SK-N-SH (cell line): ENCODE data around the gene DNAJC18. TPM values are rescaled to one million over a fixed set of nuclear protein-coding genes. Genes with fewer than 3 reads are reported as not detected.
A peak's percentile ranks its signal among the peaks of the same experiment; 100 is the strongest.

Experiments
- CTCF ChIA-PET: fragments of 300-600, 350-600 bp; formaldehyde crosslinking; extraction: SDS; loops from one replicate; lab custom pipeline; 2021; lab: Yijun Ruan, JAX
- POLR2A ChIA-PET: fragments of 350-600 bp; sonication (Branson Sonifier 250); formaldehyde crosslinking; extraction: SDS; loops from one replicate; lab custom pipeline; 2020; ENCODE audit warnings: antibody characterized with exemption, inconsistent platforms; lab: Yijun Ruan, JAX
- DNase-seq: peaks from one replicate; pipeline ENCODE4 v3.0.0; 2012
- H2AFZ ChIP-seq: fragments of 200-600 bp; sonication (generic); 2 replicates; pipeline ENCODE4 v1.8.1; 2016; ENCODE audit warnings: antibody characterized with exemption, mild to moderate bottlenecking, low read depth
- H3F3A ChIP-seq: fragments of 200-600 bp; sonication (generic); replicated peaks from 2 replicates; pipeline ENCODE3; 2016; ENCODE audit warnings: antibody characterized with exemption, mild to moderate bottlenecking; ENCODE audit not compliant: insufficient read depth
- H3K27ac ChIP-seq, 2 experiments: fragments of 200-500 bp in 1 of 2; fragments of 200-600 bp in 1 of 2; sonication (Bioruptor generic) in 1 of 2; sonication (generic), shearing (Covaris generic) in 1 of 2; 2 replicates each; pipeline versions ENCODE4 v1.5.1 to v1.6.1; 2014 to 2016; ENCODE audit warnings: low read depth in 2 of 2, inconsistent platforms in 1 of 2, low read length in 1 of 2, mild to moderate bottlenecking in 1 of 2, mixed read lengths in 1 of 2
- H3K27me3 ChIP-seq: fragments of 200-600 bp; sonication (generic), shearing (Covaris generic); 2 replicates; pipeline ENCODE4 v1.6.1; 2016; ENCODE audit warnings: mixed run types; ENCODE audit not compliant: insufficient read depth
- H3K36me3 ChIP-seq, 2 experiments: fragments of 200-500 bp in 1 of 2; fragments of 200-600 bp in 1 of 2; sonication (Bioruptor generic) in 1 of 2; sonication (generic) in 1 of 2; replicated peaks in 1 of 2; 2 replicates each; pipeline versions ENCODE3 to v1.5.1; 2014 to 2016; ENCODE audit warnings: low read length in 1 of 2, mild to moderate bottlenecking in 1 of 2; ENCODE audit not compliant: insufficient read depth in 2 of 2, control insufficient read depth in 1 of 2
- H3K4me1 ChIP-seq, 2 experiments: fragments of 200-500 bp in 1 of 2; fragments of 200-600 bp in 1 of 2; sonication (Bioruptor generic) in 1 of 2; sonication (generic), shearing (Covaris generic) in 1 of 2; 2 replicates each; pipeline versions ENCODE4 v1.5.1 to v1.6.1; 2014 to 2016; ENCODE audit warnings: low read depth in 1 of 2, low read length in 1 of 2, mixed run types in 1 of 2; ENCODE audit not compliant: insufficient read depth in 2 of 2, control insufficient read depth in 1 of 2
- H3K4me2 ChIP-seq: fragments of 200-600 bp; sonication (generic), shearing (Covaris generic); 2 replicates; pipeline ENCODE4 v1.6.1; 2017; ENCODE audit warnings: mixed run types
- H3K4me3 ChIP-seq, 2 experiments: fragments of 200-500 bp in 1 of 2; fragments of 200-600 bp in 1 of 2; sonication (Bioruptor generic) in 1 of 2; sonication (generic), shearing (Covaris generic) in 1 of 2; 2 replicates each; pipeline versions ENCODE4 v1.5.1 to v1.8.1; 2014 to 2016; ENCODE audit warnings: low read depth in 2 of 2, inconsistent platforms in 1 of 2, low read length in 1 of 2, mild to moderate bottlenecking in 1 of 2, mixed read lengths in 1 of 2, moderate library complexity in 1 of 2
- H3K79me2 ChIP-seq: fragments of 200-600 bp; sonication (generic); 2 replicates; pipeline ENCODE4 v1.8.1; 2017; ENCODE audit warnings: mild to moderate bottlenecking; ENCODE audit not compliant: insufficient read depth
- H3K9ac ChIP-seq: fragments of 200-600 bp; sonication (generic); 2 replicates; pipeline ENCODE4 v1.6.1; 2017; ENCODE audit warnings: mixed run types
- H3K9me2 ChIP-seq: fragments of 200-600 bp; sonication (generic); 2 replicates; pipeline ENCODE4 v1.6.1; 2017; ENCODE audit warnings: mixed run types
- H3K9me3 ChIP-seq: fragments of 200-600 bp; sonication (generic); 2 replicates; pipeline ENCODE4 v1.6.1; 2017; ENCODE audit warnings: mixed run types, mild to moderate bottlenecking, moderate library complexity
- H4K20me1 ChIP-seq: fragments of 200-600 bp; sonication (generic); 2 replicates; pipeline ENCODE4 v1.6.1; 2017; ENCODE audit warnings: mild to moderate bottlenecking, mixed run types; ENCODE audit not compliant: insufficient read depth
- CHD2 ChIP-seq: fragments of 150-350 bp; IDR thresholded peaks from 2 replicates; pipeline ENCODE4 v1.6.1; 2018; ENCODE audit warnings: low read length; ENCODE audit not compliant: partially characterized antibody
- EP300 ChIP-seq, 2 experiments: IDR thresholded peaks; 2 replicates each; pipeline versions ENCODE4 v1.4.0 to v1.6.1; 2012; ENCODE audit warnings: borderline replicate concordance in 1 of 2, low read depth in 1 of 2, low read length in 1 of 2
- EZH2phosphoT487 ChIP-seq: fragments of 200-600 bp; sonication (generic); IDR thresholded peaks from 2 replicates; pipeline ENCODE4 v1.6.1; 2017; ENCODE audit warnings: low read depth, mixed run types, mild to moderate bottlenecking, antibody characterized with exemption, moderate library complexity, borderline replicate concordance
- FOSL2 ChIP-seq: IDR thresholded peaks from 2 replicates; pipeline ENCODE4 v1.4.0; 2012; ENCODE audit warnings: low read depth, mild to moderate bottlenecking, moderate library complexity, borderline replicate concordance
- FOXJ3 ChIP-seq: sonication (generic); formaldehyde crosslinking; IDR thresholded peaks from 2 replicates; pipeline ENCODE4 v1.5.1; 2020; ENCODE audit warnings: mild to moderate bottlenecking, missing genetic modification reagents
- GABPA ChIP-seq: IDR thresholded peaks from 2 replicates; pipeline ENCODE4 v1.4.0; 2012; ENCODE audit warnings: low read depth, mild to moderate bottlenecking
- MEF2A ChIP-seq: IDR thresholded peaks from 2 replicates; pipeline ENCODE4 v1.4.0; 2012; ENCODE audit warnings: low read depth, borderline replicate concordance
- MXI1 ChIP-seq: IDR thresholded peaks from 2 replicates; pipeline ENCODE4 v1.6.1; 2012; ENCODE audit warnings: mild to moderate bottlenecking, low read depth, low read length, improper control_type of control experiment
- NFIC ChIP-seq: IDR thresholded peaks from 2 replicates; pipeline ENCODE4 v1.4.0; 2012; ENCODE audit warnings: borderline replicate concordance
- POLR2AphosphoS5 ChIP-seq: IDR thresholded peaks from 2 replicates; pipeline ENCODE4 v1.6.1; 2012; ENCODE audit warnings: low read depth, low read length
- RAD21 ChIP-seq: IDR thresholded peaks from 2 replicates; pipeline ENCODE4 v1.6.1; 2012; ENCODE audit warnings: mild to moderate bottlenecking, low read length
- RCOR1 ChIP-seq: fragments of 150-350 bp; IDR thresholded peaks from 2 replicates; pipeline ENCODE4 v1.6.1; 2017; ENCODE audit warnings: antibody characterized with exemption, low read length
- RFX5 ChIP-seq: IDR thresholded peaks from 2 replicates; pipeline ENCODE4 v1.6.1; 2012; ENCODE audit warnings: mild to moderate bottlenecking, improper control_type of control experiment, low read length
- SIN3A ChIP-seq: IDR thresholded peaks from 2 replicates; pipeline ENCODE4 v1.6.1; 2012; ENCODE audit warnings: low read depth, mild to moderate bottlenecking, low read length, moderate library complexity, borderline replicate concordance
- SMC3 ChIP-seq: IDR thresholded peaks from 2 replicates; pipeline ENCODE4 v1.6.1; 2012; ENCODE audit warnings: low read depth, low read length, improper control_type of control experiment
- TCF12 ChIP-seq: IDR thresholded peaks from 2 replicates; pipeline ENCODE4 v1.4.0; 2012
- WGBS: methylation state at CpG from one replicate; pipeline ENCODE4 v1.1.6; 2017; ENCODE audit warnings: low lambda C conversion rate; 5-methylcytosine and 5-hydroxymethylcytosine counted together
- polyA plus RNA-seq, 3 experiments: library from polyadenylated mRNA; depleted of rRNA; stranded (reverse); fragments of >200 nt; gene quantifications; 2 replicates each; pipeline ENCODE4 v1.2.3, GENCODE V29; 2012
- TF ChIP-seq, protein P1 (sequence below): fragments of 150-350 bp; IDR thresholded peaks from 2 replicates; pipeline ENCODE4 v1.6.1; 2017; ENCODE audit warnings: antibody characterized with exemption, low read length, low read depth, borderline replicate concordance
- TF ChIP-seq, protein P2 (sequence below): IDR thresholded peaks from 2 replicates; pipeline ENCODE4 v1.4.0; 2012; ENCODE audit warnings: low read depth, borderline replicate concordance
- TF ChIP-seq, protein P3 (sequence below): IDR thresholded peaks from 2 replicates; pipeline ENCODE4 v1.6.1; 2012; ENCODE audit warnings: mild to moderate bottlenecking, low read depth, low read length, moderate library complexity
- TF ChIP-seq, protein P4 (sequence below): IDR thresholded peaks from 2 replicates; pipeline ENCODE4 v1.4.0; 2012; ENCODE audit warnings: low read depth

The DNAJC18 gene
- polyA plus RNA-seq, 1 of the 3 experiments (the other 2 are of a cell fraction) = 7.4 TPM

DNA sequence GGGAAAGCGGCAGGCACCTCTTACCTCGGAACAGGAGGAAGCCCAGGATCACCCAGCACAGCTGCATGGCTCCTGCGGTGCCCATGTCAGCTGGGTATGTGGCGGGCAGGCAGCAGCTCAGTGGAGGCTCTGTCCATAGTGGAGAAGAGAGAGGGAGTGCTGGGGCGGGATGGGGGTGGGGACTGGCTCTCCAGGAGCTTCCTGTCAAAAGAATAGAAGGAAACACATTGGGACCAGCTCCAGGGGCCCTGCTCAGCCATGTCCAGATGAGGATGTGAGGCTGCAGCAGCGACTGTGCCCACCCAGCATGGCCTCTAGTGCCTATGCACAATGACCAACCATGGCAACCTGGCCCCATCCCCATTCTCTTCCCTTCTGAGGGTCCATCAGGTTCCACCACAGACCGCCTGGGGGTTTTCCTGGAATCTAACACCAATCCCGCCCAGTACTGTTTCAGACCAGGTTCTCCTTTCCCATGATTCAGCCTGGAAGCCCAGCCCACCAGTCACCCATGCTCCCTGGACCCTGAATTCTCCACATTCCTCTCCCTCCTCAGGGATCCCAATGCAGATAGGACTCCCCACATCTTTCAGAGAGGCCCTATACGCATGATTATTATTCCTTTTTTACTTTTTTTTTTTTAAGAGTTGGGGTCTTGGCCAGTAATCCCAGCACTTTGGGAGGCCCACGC is 23.4 kb upstream of the DNAJC18 start, which contains the start of gene ECSCR (continued):
- TF ChIP-seq, protein P1, sequence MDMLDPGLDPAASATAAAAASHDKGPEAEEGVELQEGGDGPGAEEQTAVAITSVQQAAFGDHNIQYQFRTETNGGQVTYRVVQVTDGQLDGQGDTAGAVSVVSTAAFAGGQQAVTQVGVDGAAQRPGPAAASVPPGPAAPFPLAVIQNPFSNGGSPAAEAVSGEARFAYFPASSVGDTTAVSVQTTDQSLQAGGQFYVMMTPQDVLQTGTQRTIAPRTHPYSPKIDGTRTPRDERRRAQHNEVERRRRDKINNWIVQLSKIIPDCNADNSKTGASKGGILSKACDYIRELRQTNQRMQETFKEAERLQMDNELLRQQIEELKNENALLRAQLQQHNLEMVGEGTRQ = no peak
- TF ChIP-seq EP300 (IDR thresholded peaks at IDR 0.05; ENCODE audit: borderline replicate concordance in 1 of 2, low read depth in 1 of 2, low read length in 1 of 2) = no peak
- TF ChIP-seq SMC3 = no peak
- no peak for TF ChIP-seq GABPA
- TF ChIP-seq MXI1 = no peak
- TF ChIP-seq CHD2 = no peak
- no peak for TF ChIP-seq TCF12
- no peak for TF ChIP-seq RFX5

DNA sequence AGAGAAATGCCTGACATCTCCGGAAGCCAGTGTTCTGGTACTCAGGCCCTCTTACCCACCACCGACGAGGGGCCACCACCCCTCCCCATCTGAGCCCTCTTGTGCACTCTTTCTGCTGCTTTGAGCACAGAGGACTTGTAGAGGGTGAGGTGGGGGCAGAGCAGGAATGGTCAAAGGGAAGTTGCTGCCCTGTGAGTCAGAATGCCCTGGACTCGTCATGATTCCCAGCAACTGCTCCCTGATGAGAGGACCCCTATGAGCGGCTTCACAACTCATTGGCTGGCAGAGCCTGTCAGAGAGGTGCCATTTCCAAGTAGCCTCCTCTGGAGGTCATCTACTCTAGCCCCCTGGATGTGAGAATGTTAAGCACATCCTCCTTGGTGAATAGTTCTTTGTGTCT is 22.4 kb upstream of the DNAJC18 start:
- H3K4me1 ChIP-seq = peaks cover 0 to 38% of the 10 kb centered on the region in 2 experiments; a peak in 3 of 4 replicates
- ChIA-PET POLR2A (no interaction called here), CTCF (interaction anchor here (0.6 to 1.7 kb wide), 2 partner anchors 23 to 52 kb away, joined by 3 to 4 read pairs; partner anchors contain the start of gene DNAJC18)
- peak overlapping the region; percentile 49 for H3K9ac ChIP-seq
- H4K20me1 ChIP-seq = no peaks in the 10 kb centered on the region
- peaks cover 16% of the 10 kb centered on the region for H3F3A ChIP-seq
- WGBS = 53% methylated on average over 5 of the region's 5 CpGs
- no peaks in the 10 kb centered on the region for H3K27me3 ChIP-seq
- peak overlapping the region; percentile 59 for H3K4me2 ChIP-seq
- H3K27ac ChIP-seq = peak overlapping the region in 1 of 2 experiments; percentile 84; a peak in 2 of 4 replicates
- H2AFZ ChIP-seq = peak overlapping the region; percentile 75; the same call in 1 of the 2 replicates
- H3K9me3 ChIP-seq = no peaks in the 10 kb centered on the region
- no peak overlapping the region for H3K4me3 ChIP-seq
- TF ChIP-seq EZH2phosphoT487 (no peak), NFIC (peak; percentile 34; the same call in 1 of the 2 replicates), FOXJ3 (CRISPR knock-in tag) (no peak), RAD21 (no peak), RCOR1 (no peak), FOSL2 (peak; percentile 75; the same call in 1 of the 2 replicates), SIN3A (0 out of 2 replicates have a peak, but pooled peaks have one; percentile 31), MEF2A (no peak), POLR2AphosphoS5 (0 out of 2 replicates have a peak, but pooled peaks have one; percentile 11), TCF12 (peak; percentile 7; the same call in 1 of the 2 replicates), GABPA (no peak), RFX5 (no peak)
- TF ChIP-seq, protein P2, sequence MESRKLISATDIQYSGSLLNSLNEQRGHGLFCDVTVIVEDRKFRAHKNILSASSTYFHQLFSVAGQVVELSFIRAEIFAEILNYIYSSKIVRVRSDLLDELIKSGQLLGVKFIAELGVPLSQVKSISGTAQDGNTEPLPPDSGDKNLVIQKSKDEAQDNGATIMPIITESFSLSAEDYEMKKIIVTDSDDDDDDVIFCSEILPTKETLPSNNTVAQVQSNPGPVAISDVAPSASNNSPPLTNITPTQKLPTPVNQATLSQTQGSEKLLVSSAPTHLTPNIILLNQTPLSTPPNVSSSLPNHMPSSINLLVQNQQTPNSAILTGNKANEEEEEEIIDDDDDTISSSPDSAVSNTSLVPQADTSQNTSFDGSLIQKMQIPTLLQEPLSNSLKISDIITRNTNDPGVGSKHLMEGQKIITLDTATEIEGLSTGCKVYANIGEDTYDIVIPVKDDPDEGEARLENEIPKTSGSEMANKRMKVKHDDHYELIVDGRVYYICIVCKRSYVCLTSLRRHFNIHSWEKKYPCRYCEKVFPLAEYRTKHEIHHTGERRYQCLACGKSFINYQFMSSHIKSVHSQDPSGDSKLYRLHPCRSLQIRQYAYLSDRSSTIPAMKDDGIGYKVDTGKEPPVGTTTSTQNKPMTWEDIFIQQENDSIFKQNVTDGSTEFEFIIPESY = no peak
- TF ChIP-seq, protein P3, sequence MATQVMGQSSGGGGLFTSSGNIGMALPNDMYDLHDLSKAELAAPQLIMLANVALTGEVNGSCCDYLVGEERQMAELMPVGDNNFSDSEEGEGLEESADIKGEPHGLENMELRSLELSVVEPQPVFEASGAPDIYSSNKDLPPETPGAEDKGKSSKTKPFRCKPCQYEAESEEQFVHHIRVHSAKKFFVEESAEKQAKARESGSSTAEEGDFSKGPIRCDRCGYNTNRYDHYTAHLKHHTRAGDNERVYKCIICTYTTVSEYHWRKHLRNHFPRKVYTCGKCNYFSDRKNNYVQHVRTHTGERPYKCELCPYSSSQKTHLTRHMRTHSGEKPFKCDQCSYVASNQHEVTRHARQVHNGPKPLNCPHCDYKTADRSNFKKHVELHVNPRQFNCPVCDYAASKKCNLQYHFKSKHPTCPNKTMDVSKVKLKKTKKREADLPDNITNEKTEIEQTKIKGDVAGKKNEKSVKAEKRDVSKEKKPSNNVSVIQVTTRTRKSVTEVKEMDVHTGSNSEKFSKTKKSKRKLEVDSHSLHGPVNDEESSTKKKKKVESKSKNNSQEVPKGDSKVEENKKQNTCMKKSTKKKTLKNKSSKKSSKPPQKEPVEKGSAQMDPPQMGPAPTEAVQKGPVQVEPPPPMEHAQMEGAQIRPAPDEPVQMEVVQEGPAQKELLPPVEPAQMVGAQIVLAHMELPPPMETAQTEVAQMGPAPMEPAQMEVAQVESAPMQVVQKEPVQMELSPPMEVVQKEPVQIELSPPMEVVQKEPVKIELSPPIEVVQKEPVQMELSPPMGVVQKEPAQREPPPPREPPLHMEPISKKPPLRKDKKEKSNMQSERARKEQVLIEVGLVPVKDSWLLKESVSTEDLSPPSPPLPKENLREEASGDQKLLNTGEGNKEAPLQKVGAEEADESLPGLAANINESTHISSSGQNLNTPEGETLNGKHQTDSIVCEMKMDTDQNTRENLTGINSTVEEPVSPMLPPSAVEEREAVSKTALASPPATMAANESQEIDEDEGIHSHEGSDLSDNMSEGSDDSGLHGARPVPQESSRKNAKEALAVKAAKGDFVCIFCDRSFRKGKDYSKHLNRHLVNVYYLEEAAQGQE = no peak
- TF ChIP-seq, protein P4, sequence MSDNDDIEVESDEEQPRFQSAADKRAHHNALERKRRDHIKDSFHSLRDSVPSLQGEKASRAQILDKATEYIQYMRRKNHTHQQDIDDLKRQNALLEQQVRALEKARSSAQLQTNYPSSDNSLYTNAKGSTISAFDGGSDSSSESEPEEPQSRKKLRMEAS = peak; percentile 36; the same call in 1 of the 2 replicates
- TF ChIP-seq, protein P1 = no peak
- H3K36me3 ChIP-seq = no peaks in the 10 kb centered on the region
- 0 out of 2 replicates have a peak, but pooled peaks cover 6% of the 10 kb centered on the region for H3K79me2 ChIP-seq
- DNase-seq = peak; percentile 15
- H3K9me2 ChIP-seq = no peaks in the 10 kb centered on the region
